GM12872 (cell line): Measurements from ENCODE around the gene RIOX2.

Experiments used
- TF ChIP-seq, protein P1 (sequence below): IDR thresholded peaks from 3 replicates; pipeline ENCODE4 v1.5.1; 2011; ENCODE audit warnings: low read depth, mild to moderate bottlenecking, low read length, moderate library complexity; ENCODE audit not compliant: insufficient read depth

RIOX2 gene

DNA sequence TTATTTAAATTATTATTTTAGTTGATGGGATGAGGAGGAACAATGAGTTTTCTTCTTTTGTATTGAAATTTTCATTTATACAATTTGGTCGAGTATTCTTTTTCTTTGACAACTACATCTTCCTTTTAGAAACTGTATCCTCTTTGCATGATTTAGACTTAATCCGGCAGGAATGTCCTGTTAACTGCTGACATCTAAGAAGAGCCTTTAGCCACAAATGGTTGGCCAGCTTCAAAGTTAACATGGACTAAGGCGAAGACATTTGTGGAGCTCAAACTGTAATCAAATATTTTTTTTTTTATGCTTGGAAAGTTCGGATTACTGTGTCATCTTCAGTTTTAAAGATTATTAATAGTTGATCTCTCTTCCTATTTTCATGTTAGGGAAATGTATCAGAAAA, 43.2 kb downstream of the RIOX2 start:
- TF ChIP-seq, protein P1, sequence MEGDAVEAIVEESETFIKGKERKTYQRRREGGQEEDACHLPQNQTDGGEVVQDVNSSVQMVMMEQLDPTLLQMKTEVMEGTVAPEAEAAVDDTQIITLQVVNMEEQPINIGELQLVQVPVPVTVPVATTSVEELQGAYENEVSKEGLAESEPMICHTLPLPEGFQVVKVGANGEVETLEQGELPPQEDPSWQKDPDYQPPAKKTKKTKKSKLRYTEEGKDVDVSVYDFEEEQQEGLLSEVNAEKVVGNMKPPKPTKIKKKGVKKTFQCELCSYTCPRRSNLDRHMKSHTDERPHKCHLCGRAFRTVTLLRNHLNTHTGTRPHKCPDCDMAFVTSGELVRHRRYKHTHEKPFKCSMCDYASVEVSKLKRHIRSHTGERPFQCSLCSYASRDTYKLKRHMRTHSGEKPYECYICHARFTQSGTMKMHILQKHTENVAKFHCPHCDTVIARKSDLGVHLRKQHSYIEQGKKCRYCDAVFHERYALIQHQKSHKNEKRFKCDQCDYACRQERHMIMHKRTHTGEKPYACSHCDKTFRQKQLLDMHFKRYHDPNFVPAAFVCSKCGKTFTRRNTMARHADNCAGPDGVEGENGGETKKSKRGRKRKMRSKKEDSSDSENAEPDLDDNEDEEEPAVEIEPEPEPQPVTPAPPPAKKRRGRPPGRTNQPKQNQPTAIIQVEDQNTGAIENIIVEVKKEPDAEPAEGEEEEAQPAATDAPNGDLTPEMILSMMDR = no peak

DNA sequence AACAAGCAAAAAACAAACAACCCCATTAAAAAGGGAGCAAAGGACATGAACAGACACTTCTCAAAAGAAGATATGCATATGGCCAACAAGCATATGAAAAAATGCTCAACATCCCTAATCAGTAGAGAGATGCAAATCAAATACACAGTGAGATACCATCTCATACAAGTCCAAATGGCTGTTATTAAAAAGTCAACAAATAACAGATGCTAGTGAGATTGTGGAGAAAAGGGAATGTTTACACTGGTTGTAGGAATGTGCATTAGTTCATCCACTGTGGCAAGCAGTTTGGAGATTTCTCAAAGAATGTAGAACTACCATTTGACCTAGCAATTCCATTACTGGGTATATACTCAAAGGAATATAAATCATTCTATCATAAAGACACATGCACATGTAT, 44.5 kb downstream of the RIOX2 start:
- TF ChIP-seq, protein P1 = no peak

DNA sequence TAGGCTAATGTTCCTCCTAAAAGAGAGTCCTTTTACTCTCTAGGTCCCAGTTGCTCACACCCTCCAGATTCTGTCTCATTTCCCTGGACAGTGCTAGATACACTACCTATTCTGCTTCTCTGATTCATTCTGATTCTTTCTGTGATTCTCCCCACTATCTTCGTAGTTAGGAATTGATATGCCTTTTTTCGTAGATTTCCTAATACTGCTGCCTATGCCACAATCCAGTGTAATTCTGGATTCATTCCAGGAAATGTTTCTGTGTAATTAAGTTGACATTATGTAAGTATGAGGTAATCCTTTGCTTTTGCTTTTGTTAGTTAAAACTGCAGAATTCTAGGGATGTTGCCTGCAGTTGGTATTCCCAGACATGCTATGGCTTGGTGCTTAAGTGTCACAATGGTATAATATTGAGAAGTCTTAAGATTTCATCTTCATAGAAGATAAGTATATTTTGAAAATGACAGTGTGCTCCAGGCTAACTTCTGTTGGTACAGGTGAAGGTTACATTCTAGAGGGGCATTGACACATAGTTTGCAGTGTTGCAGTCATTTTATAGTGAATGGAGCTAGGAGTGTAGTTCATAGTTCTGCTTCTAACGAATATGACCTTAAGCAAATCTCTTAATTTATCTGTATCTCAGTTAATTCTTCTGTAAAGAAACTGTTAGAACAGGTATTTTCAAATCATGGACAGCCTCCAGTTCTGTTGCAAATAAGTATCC, 54.3 kb downstream of the RIOX2 start:
- TF ChIP-seq, protein P1 = no peak

DNA sequence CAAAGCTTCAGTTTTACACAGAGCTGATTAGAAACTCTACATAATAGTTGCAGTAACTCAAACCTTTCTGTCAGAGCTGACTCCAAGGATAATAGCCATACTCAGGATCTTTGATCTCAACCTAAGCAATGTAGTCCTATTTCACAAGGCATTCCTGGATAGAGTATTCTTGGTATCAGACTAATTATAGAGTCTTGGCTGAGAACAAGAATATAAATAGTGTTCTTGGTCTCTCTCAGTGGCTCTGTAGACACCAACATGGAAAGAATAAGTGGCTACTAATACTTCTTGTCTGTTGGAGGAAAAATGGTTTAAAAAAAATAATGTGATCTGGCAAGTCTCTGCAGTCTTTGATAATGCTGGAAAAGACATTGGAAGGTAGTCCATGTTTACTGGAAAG, 55.7 kb downstream of the RIOX2 start:
- TF ChIP-seq, protein P1 = no peak

DNA sequence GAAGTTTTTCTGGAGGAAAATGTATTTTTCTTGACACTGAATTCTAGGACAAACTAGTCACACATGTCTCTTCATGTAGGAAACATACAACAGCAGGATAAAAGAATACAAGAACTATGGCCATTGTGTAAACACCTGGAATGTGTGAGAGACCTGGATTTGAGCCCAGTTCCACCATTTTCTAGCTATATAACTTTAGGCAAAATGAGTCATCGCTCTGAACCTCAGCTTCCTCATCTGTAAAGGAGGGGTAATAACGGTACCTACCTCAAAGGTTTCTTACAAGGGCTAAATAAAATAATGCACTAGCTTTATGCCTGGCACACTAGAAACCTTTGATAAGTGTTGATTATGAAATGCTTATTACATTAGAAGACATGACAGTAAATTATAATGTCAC, 57.8 kb downstream of the RIOX2 start:
- TF ChIP-seq, protein P1 = no peak

DNA sequence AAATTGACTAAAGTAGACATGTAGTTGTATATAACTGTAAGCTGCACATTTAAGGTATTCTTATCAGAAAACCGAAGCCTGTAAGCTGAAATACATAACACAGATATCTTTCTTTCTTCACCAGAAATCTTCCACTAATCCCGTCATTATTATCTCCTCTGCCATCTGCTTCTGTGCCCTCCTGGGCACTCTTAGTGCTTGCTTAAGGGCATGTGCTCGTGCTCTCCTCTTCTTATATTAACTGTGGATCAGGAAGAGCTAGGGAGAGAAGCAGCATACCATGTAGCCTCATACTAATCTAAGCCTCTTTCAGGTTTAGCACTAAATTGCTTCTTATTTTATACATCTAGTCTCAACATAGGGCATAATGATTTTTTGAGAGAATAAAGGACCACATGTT, 60.8 kb downstream of the RIOX2 start:
- TF ChIP-seq, protein P1 = no peak

DNA sequence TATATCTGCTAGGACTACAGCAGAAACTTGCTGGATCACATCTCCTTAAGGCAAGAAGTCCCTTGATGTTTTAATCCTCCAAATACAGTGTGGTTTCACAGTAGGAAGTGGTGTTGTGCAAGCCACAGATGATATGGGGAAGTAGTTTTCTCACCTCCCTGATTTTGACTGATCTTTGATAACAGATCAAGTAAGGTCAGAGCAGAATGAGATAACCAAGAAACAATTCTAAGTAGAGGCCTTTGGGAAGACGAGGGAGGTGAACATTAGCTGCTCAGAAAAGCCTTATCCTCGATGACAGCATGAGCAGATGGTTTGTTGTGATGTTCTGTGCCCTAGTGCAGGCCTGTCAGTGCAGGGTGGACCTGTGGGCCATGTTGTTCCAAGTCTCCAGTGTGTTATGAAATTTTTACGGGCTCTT, 61.3 kb downstream of the RIOX2 start:
- TF ChIP-seq, protein P1 = no peak
